Renal cortex interstitium (tissue), 11 donors: Measurements from ENCODE around the gene BRD3OS. TPM values are rescaled to one million over a fixed set of nuclear protein-coding genes. Genes with fewer than 3 reads are reported as not detected.

Experiments used
- DNase-seq, 11 donors: peaks; one replicate each; pipeline ENCODE4 v3.0.0-alpha.2; 2013; ENCODE audit warnings: low read depth in 9 of 11, low spot score in 4 of 11; ENCODE audit errors: extremely low read depth in 1 of 11
- polyA plus RNA-seq, 3 donors: library from polyadenylated mRNA; unstranded; fragments of 120-200 nt; gene quantifications; one replicate each; pipeline ENCODE4 v1.2.1, GENCODE V29; 2013; ENCODE audit not compliant: insufficient read length in 3 of 3

Gene BRD3OS
- polyA plus RNA-seq, 3 donors = 22.7 to 24.0 (median 23.4) TPM

- DNase-seq = no peak
Measured at GRCh38 chr9:134040781-134041648, 15.7 kb downstream of the BRD3OS start.

DNA sequence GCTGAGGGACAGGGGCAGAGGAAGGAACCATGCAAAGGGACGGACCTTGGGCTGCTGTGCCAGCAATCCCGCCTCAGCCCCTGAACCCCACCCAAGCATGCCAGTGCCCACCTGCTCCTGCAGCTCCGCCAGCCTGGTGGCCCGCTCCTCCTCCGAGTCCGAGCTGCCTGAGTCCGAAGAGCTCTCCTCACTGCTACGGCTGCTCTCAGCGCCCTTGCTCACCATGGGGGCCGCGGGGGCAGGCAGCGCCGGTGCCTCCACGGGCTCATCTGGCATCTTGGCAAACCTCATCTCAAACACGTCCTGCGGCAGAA is 16.3 kb downstream of the BRD3OS start:
- DNase-seq = no peak

GRCh38 chr9:134043531-134043988 is 18.3 kb downstream of the BRD3OS start:
- DNase-seq = no peak

- DNase-seq = no peak
Measured at GRCh38 chr9:134044944-134045343, 19.7 kb downstream of the BRD3OS start.

GRCh38 chr9:134045841-134046544 is 20.7 kb downstream of the BRD3OS start:
- no peak for DNase-seq

GRCh38 chr9:134046894-134047681 is 21.8 kb downstream of the BRD3OS start:
- DNase-seq = no peak

- no peak for DNase-seq
Measured at GRCh38 chr9:134047868-134048581, 22.7 kb downstream of the BRD3OS start.

DNA sequence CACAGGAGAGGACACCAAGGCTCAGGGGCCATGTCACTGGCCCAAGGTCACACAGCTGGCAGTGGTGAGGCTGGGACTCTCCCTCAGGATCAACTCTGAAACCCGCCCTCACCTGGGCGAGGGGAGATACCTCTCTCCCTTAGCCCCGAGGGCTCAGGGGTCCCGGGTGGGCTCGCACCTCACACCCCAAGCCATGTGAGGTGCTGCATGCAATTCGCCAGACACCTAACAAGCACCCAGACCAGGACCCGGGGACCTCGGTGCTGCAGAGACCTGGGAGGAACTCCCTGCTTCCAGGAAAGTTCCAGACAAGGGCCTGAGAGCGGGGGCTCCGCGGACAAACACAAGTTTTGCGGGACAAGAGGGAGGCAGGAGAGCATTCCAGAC is 23.3 kb downstream of the BRD3OS start:
- no peak for DNase-seq

- no peak for DNase-seq
Measured at GRCh38 chr9:134049236-134049635, 24.0 kb downstream of the BRD3OS start.

- no peak for DNase-seq
Measured at GRCh38 chr9:134049772-134050588, 24.7 kb downstream of the BRD3OS start.

- DNase-seq = no peak
Measured at GRCh38 chr9:134050726-134051125, 25.4 kb downstream of the BRD3OS start.

DNA sequence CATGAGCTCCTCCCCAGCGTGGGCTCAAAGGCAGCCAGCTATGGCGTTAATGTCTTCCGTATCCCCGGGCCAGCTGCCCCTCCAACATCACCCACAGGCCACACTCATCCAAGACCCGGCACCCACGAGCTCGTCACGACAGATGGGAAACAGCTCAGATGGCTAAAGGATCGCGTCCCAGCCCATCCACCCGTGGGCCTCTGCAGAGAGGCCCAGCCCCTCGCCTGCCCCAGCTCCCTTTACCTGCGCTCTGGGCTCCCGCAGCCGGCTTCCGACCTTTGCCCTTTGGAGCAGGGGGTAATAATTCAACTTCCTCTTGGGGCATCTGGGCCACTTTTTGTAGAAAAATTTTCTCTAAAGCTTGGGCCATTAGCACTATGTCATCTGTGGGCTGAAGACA is 26.0 kb downstream of the BRD3OS start:
- no peak for DNase-seq

- no peak for DNase-seq
Measured at GRCh38 chr9:134052491-134052890, 27.2 kb downstream of the BRD3OS start.

DNA sequence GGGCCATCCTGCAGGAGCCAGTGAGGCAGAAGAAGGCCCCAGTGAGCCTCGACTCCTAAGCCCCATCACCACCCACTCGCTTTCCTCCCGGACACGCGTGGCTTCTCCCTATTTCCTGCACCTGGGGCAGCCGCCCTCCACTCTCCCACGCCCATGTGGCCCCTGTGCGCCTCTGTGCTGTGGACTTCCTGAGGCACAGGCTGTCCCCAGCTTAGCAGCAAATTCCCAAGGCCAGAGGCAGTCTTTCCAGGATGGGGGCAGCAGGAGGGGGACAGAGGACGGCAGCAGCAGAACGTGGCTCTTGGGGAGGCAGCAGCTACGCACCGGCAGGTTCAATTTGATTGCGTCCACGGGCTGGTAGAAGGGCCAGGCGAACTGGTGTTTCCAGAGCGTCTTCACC is 27.7 kb downstream of the BRD3OS start:
- no peak for DNase-seq

DNA sequence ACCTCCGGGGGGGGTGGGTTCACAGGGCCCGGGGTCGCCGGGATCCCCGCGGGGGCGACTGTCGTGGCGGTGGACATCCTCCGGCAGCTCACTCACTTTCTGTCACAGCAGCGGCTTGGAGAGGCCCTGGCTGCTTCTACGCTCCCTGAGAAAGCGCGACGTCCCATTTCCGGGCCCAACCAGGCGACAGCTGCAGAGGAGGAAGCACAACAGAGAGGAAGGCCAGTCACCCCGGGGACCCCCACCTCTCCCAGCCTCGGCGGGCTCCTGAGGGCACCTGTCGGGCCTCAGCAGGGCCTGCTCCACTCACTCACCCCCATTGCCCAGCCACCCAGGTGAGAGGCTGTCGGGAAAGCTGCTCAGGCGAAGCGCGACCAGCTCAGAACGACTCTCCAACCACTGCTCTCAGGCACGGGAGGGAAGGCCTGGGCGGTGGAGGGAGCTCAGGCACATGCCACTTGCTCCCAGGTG is 28.2 kb downstream of the BRD3OS start:
- no peak for DNase-seq

DNA sequence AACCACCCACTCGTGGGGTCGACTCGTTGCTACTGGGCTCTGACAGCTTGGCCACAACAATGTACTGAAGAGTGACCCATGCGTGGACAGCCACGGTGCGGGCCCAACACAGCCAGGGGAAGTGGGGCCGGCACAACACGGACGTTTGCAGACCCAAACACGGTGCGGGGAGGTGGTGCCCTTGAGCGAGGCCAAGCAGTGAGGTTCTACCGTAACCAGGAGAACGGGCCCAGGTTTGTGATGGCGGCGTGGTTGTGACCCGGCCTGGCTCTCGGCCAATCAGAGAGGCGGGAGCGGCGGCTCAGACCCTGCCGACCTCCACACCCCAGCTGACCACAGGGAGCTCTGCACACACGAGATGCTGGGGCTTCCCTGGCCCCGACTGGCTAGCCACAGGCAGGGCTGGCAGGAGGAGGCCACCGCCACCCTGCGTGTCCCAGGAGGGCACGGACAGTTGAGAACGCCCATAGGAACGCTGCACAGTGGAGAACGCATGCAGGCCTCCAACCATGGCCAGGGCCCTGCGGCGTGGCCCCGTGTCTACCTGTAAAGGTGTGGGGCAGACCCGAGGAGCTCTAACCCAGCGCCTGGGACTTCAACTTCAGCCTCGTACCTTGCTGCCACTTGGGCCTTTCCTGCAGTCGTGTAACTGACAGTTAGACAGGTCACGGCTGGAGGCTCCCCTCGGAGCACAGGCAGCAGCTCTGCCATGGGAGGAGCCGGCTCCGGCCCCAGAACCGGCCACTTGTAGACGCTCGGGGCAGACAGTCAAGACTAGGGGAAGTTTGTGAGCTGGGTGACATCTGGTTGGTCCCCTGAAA is 28.9 kb downstream of the BRD3OS start:
- no peak for DNase-seq
